Endothelial cell of umbilical vein (primary cell): ENCODE results near the gene TFF2. TPM values are rescaled to one million over a fixed set of nuclear protein-coding genes. Genes with fewer than 3 reads are reported as not detected.

Experiments used
- BruUV-seq: library from RNA; stranded (reverse); fragments of 400-500 nt; replicated peaks from 2 replicates; lab custom pipeline; 2021; lab: Mats Ljungman, UMichigan
- CTCF ChIA-PET: fragments of 300-600, 350-600 bp; sonication (Branson Sonifier 250); formaldehyde crosslinking; loops from one replicate; lab custom pipeline; 2021; ENCODE audit warnings: antibody characterized with exemption, inconsistent platforms; lab: Charles Lee
- POLR2A ChIA-PET: fragments of 300-600, 350-600 bp; sonication (Branson Sonifier 250); formaldehyde crosslinking; loops from one replicate; lab custom pipeline; 2021; ENCODE audit warnings: antibody characterized with exemption, inconsistent platforms; lab: Charles Lee
- DNase-seq: peaks from one replicate; pipeline ENCODE4 v3.0.0-alpha.2; 2011; ENCODE audit warnings: low read depth, low spot score
- FAIRE-seq: peaks from 2 replicates; lab custom pipeline; 2011; peaks lifted over from hg19 to GRCh38; lab: Jason Lieb, UNC
- H2AFZ ChIP-seq: 2 replicates; pipeline ENCODE4 v1.6.0; 2012; ENCODE audit warnings: low read depth, low read length, control low read depth, inconsistent platforms
- H3K27ac ChIP-seq: 2 replicates; pipeline ENCODE4 v1.5.1; 2011; ENCODE audit warnings: low read depth, mild to moderate bottlenecking, control low read depth, low read length, moderate library complexity; ENCODE audit not compliant: insufficient read depth
- H3K27me3 ChIP-seq, 2 experiments: 2 replicates each; pipeline versions ENCODE4 v1.6.0 to v1.6.1; 2011; ENCODE audit warnings: low read length in 2 of 2, mixed read lengths in 1 of 2; ENCODE audit not compliant: control insufficient read depth in 2 of 2, insufficient read depth in 2 of 2
- H3K36me3 ChIP-seq, 2 experiments: 2 replicates in 1 of 2; 3 replicates in 1 of 2; pipeline ENCODE4 v1.5.1; 2011; ENCODE audit warnings: low read length in 2 of 2, mild to moderate bottlenecking in 1 of 2, moderate library complexity in 1 of 2; ENCODE audit not compliant: control insufficient read depth in 2 of 2, insufficient read depth in 2 of 2; ENCODE audit errors: extremely low read depth in 1 of 2
- H3K4me1 ChIP-seq: 3 replicates; pipeline ENCODE4 v1.5.1; 2011; ENCODE audit warnings: mild to moderate bottlenecking, low read length; ENCODE audit not compliant: control insufficient read depth, insufficient read depth; ENCODE audit errors: extremely low read depth
- H3K4me2 ChIP-seq: 2 replicates; pipeline ENCODE4 v1.6.1; 2011; ENCODE audit warnings: low read length, control low read depth, mixed read lengths; ENCODE audit not compliant: insufficient read depth
- H3K4me3 ChIP-seq, 3 experiments: fragments of 200-600 bp in 1 of 3; sonication (generic), shearing (Covaris generic) in 1 of 3; replicated peaks in 1 of 3; 2 replicates each; pipeline ENCODE4 v1.5.1; 2011 to 2016; ENCODE audit warnings: control low read depth in 3 of 3, low read length in 3 of 3, mild to moderate bottlenecking in 2 of 3, inconsistent platforms in 1 of 3, low read depth in 1 of 3, moderate library complexity in 1 of 3; ENCODE audit not compliant: insufficient read depth in 1 of 3
- H3K79me2 ChIP-seq: 2 replicates; pipeline ENCODE4 v1.6.0; 2012; ENCODE audit warnings: low read length, inconsistent platforms; ENCODE audit not compliant: control insufficient read depth, insufficient read depth
- H3K9ac ChIP-seq: replicated peaks from 2 replicates; pipeline ENCODE3; 2011; ENCODE audit warnings: low read length, control low read depth; ENCODE audit not compliant: insufficient read depth; ENCODE audit errors: extremely low read depth
- H3K9me1 ChIP-seq: replicated peaks from 3 replicates; pipeline ENCODE4 v1.6.0; 2011; ENCODE audit warnings: mild to moderate bottlenecking, low read length; ENCODE audit not compliant: control insufficient read depth, insufficient read depth; ENCODE audit errors: extremely low read depth
- H3K9me3 ChIP-seq: replicated peaks from 2 replicates; pipeline ENCODE4 v1.5.1; 2012; ENCODE audit warnings: low read length, inconsistent platforms; ENCODE audit not compliant: control insufficient read depth, insufficient read depth
- H4K20me1 ChIP-seq: replicated peaks from 2 replicates; pipeline ENCODE3; 2011; ENCODE audit warnings: mild to moderate bottlenecking, low read length; ENCODE audit not compliant: control insufficient read depth, insufficient read depth; ENCODE audit errors: extremely low read depth
- EZH2 ChIP-seq: IDR thresholded peaks from 2 replicates; pipeline ENCODE4 v1.6.1; 2012; ENCODE audit warnings: borderline replicate concordance, low read depth, mild to moderate bottlenecking, moderate library complexity, low read length, inconsistent platforms; ENCODE audit not compliant: severe bottlenecking
- FOS ChIP-seq: IDR thresholded peaks from 2 replicates; pipeline ENCODE4 v1.6.1; 2011; ENCODE audit warnings: mild to moderate bottlenecking, low read length, moderate library complexity, borderline replicate concordance; ENCODE audit not compliant: insufficient read depth
- GATA2 ChIP-seq: IDR thresholded peaks from 2 replicates; pipeline ENCODE4 v1.7.0; 2011; ENCODE audit warnings: low read depth, mild to moderate bottlenecking, moderate library complexity, mixed read lengths, low read length; ENCODE audit not compliant: insufficient read length, insufficient read depth
- JUN ChIP-seq: IDR thresholded peaks from 2 replicates; pipeline ENCODE4 v1.6.1; 2011; ENCODE audit warnings: borderline replicate concordance, low read depth; ENCODE audit not compliant: insufficient read length, insufficient read depth
- MYC ChIP-seq: IDR thresholded peaks from one replicate; pipeline ENCODE4 v1.6.1; 2011; ENCODE audit warnings: mild to moderate bottlenecking, low read depth, low read length
- POLR2A ChIP-seq: IDR thresholded peaks from 2 replicates; pipeline ENCODE4 v1.6.1; 2012; ENCODE audit warnings: low read depth, mild to moderate bottlenecking, control low read depth, low read length
- POLR2AphosphoS5 ChIP-seq: IDR thresholded peaks from 2 replicates; pipeline ENCODE4 v1.6.1; 2012; ENCODE audit warnings: low read depth, mild to moderate bottlenecking, control low read depth, low read length, moderate library complexity; ENCODE audit not compliant: insufficient read depth
- dilution Hi-C: fragments of 300-500 bp; cut with MboI; formaldehyde crosslinking; loops from one replicate; pipeline ENCODE4 v1.15.0; 2019; ENCODE audit warnings: low sequenced_read_pairs; ENCODE audit not compliant: extremely low pct_ligation_motif_present
- intact Hi-C: fragments of 100-400 bp; cut with micrococcal nuclease; formaldehyde crosslinking; loops from one replicate; pipeline ENCODE4 v1.10.0; 2022
- polyA plus RNA-seq, 4 experiments: library from polyadenylated mRNA; depleted of rRNA in 3 of 4; stranded (reverse) in 3 of 4; unstranded in 1 of 4; fragments of >200 nt; gene quantifications; 2 replicates each; pipeline versions ENCODE4 v1.2.1 to v1.2.3, GENCODE V29; 2011 to 2012; ENCODE audit warnings: missing spikeins in 1 of 4
- total RNA-seq: library from RNA; stranded (reverse); gene quantifications from 2 replicates; pipeline ENCODE4 v1.2.3, GENCODE V29; 2021
- TF ChIP-seq, protein P1 (sequence below): IDR thresholded peaks from 2 replicates; pipeline ENCODE4 v1.6.1; 2011; ENCODE audit not compliant: insufficient read depth, insufficient read length

Gene TFF2
- total and polyA plus RNA-seq, 2 donors (not counting 3 experiments of a cell fraction or from before 2014, with no cell fraction given): not detected

DNA sequence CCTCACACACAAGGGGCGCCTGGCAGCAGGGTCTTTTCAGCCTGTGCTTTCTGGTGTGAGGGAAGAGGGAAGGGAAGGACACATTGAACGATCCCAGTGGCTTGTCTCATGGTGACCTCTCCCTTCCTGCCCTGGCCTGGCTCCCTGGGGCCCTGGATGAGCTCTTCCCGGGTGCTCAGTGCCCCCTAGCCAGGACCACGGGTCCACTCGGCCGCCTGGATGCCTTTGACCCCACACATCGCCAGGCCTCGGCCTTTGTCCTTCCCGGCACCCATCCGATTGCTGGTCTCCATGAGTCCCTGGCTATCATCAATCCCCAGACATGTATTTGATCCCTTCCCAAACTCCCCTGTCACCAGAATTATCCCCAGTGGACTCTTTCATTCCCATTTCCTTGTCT is 29.6 kb downstream of the TFF2 start:
- TF ChIP-seq MYC: no peak
- no peak for TF ChIP-seq FOS
- TF ChIP-seq, protein P1, sequence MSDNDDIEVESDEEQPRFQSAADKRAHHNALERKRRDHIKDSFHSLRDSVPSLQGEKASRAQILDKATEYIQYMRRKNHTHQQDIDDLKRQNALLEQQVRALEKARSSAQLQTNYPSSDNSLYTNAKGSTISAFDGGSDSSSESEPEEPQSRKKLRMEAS: no peak
- Histone ChIP-seq H3K4me1 (no peaks in the 10 kb centered on the region), H3K4me2 (no peak overlapping the region), H3K27ac (no peak overlapping the region), H3K9me1 (no peaks in the 10 kb centered on the region), H4K20me1 (no peaks in the 10 kb centered on the region), H3K36me3 (no peaks in the 10 kb centered on the region), H3K4me3 (no peak overlapping the region), H3K27me3 (peaks cover 0 to 12% of the 10 kb centered on the region in 2 experiments), H3K79me2 (no peaks in the 10 kb centered on the region), H3K9ac (no peak overlapping the region), H2AFZ (no peak overlapping the region), H3K9me3 (no peaks in the 10 kb centered on the region)
- DNase-seq: no peak
- intact Hi-C loops: no loop called here
- dilution Hi-C loops: no loop called here
- FAIRE-seq: no peak
- BruUV-seq: no TSS peak
- ChIA-PET POLR2A (no interaction called here), CTCF (no interaction called here)

DNA sequence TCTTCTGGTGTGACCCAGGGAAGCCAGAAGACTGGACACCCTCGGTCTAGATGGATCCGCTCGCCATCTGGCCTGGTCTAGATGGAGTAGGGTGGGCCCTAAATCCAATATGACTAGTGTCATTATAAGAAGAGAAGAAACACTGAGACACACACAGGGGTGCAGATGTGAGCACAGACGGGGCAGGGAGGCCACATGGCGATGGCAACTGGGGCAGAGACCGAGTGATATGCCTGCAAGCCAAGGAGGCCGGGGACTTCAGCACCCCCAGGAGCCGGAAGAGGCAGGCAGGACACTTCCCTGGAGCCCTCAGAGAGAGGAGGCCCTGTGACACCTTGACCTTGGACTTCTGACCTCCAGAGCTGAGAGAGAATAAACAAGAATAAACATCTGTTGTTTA is 30.0 kb downstream of the TFF2 start:
- Histone ChIP-seq H3K9ac (no peak overlapping the region), H3K27me3 (peaks cover 0 to 11% of the 10 kb centered on the region in 2 experiments), H3K4me3 (no peak overlapping the region), H3K4me2 (no peak overlapping the region), H3K79me2 (no peaks in the 10 kb centered on the region), H4K20me1 (no peaks in the 10 kb centered on the region), H3K9me1 (no peaks in the 10 kb centered on the region), H3K27ac (no peak overlapping the region), H3K36me3 (no peaks in the 10 kb centered on the region), H2AFZ (no peak overlapping the region), H3K4me1 (no peaks in the 10 kb centered on the region), H3K9me3 (no peaks in the 10 kb centered on the region)
- no peak for DNase-seq
- no TSS peak for BruUV-seq
- ChIA-PET CTCF (no interaction called here), POLR2A (no interaction called here)
- TF ChIP-seq GATA2 (no peak), MYC (no peak), POLR2AphosphoS5 (no peak), JUN (no peak), POLR2A (no peak), EZH2 (no peak)
- intact Hi-C loops (no loop called here), dilution Hi-C loops (no loop called here)
- no peak for FAIRE-seq
